Small intestine (tissue), 7 donors: ENCODE measurements around the gene FLNA. TPM values are rescaled to one million over a fixed set of nuclear protein-coding genes. Genes with fewer than 3 reads are reported as not detected.

ENCODE experiments used
- DNase-seq, 2 donors: peaks; one replicate each; pipeline versions ENCODE4 v3.0.0 to v3.0.0-alpha.2; 2013
- FAIRE-seq: peaks from 2 replicates; lab custom pipeline; 2012; peaks lifted over from hg19 to GRCh38; lab: Jason Lieb, UNC
- H3K27ac ChIP-seq, 3 donors: one replicate each; pipeline ENCODE4 v1.5.1; 2013; ENCODE audit warnings: low read length in 2 of 3, mild to moderate bottlenecking in 2 of 3, control low read depth in 1 of 3, inconsistent platforms in 1 of 3, low read depth in 1 of 3, moderate library complexity in 1 of 3
- H3K27me3 ChIP-seq, 3 donors: one replicate each; pipeline ENCODE4 v1.6.1; 2013; ENCODE audit warnings: low read length in 3 of 3, inconsistent platforms in 1 of 3; ENCODE audit not compliant: control insufficient read depth in 3 of 3, insufficient read depth in 3 of 3
- H3K36me3 ChIP-seq, 3 donors: one replicate each; pipeline ENCODE4 v1.6.1; 2013; ENCODE audit warnings: low read length in 3 of 3, inconsistent platforms in 1 of 3, low read depth in 1 of 3, mild to moderate bottlenecking in 1 of 3, moderate library complexity in 1 of 3; ENCODE audit not compliant: control insufficient read depth in 3 of 3, insufficient read depth in 2 of 3
- H3K4me1 ChIP-seq, 3 donors: one replicate each; pipeline ENCODE4 v1.6.1; 2013; ENCODE audit warnings: low read length in 2 of 3, inconsistent platforms in 1 of 3, low read depth in 1 of 3, mild to moderate bottlenecking in 1 of 3, moderate library complexity in 1 of 3; ENCODE audit not compliant: control insufficient read depth in 3 of 3, insufficient read depth in 2 of 3
- H3K4me3 ChIP-seq, 3 donors: one replicate each; pipeline ENCODE4 v1.5.1; 2013; ENCODE audit warnings: low read length in 3 of 3, control low read depth in 1 of 3, inconsistent platforms in 1 of 3, low read depth in 1 of 3, mild to moderate bottlenecking in 1 of 3, moderate library complexity in 1 of 3
- H3K9me3 ChIP-seq, 2 donors: one replicate each; pipeline ENCODE4 v1.6.1; 2013; ENCODE audit warnings: low read depth in 1 of 2, low read length in 1 of 2; ENCODE audit not compliant: control insufficient read depth in 2 of 2, insufficient read depth in 1 of 2
- WGBS, 3 donors: extraction: QIAGEN DNeasy Blood & Tissue Kit; methylation state at CpG; one replicate each; pipeline ENCODE4 v1.1.7; 2013; 5-methylcytosine and 5-hydroxymethylcytosine counted together
- polyA plus RNA-seq, 4 donors: library from polyadenylated mRNA; stranded (reverse) in 3 of 4; unstranded in 1 of 4; fragments of 200-250 nt in 3 of 4; fragments of 120-200 nt in 1 of 4; gene quantifications; one replicate each; pipeline versions ENCODE4 v1.2.1 to v1.2.3, GENCODE V29; 2013
- donor health status: healthy with polysubstance abuse.
- donor health status: control.
- donor health status: control.
- donor health status: Bipolar disorder and iron deficiency.
- donor health status: healthy.

Gene FLNA
- polyA plus RNA-seq, 4 donors, result 19.2 to 251 (median 73.8) TPM

GRCh38 chrX:154354516-154354915 is 19.9 kb downstream of the FLNA start:
- Histone ChIP-seq H3K27me3 (no peaks in the 10 kb centered on the region), H3K9me3 (no peaks in the 10 kb centered on the region), H3K36me3 (peaks cover 0 to 85% (median 9%) of the 10 kb centered on the region in 3 donors), H3K4me1 (no peaks in the 10 kb centered on the region), H3K4me3 (no peak overlapping the region), H3K27ac (no peak overlapping the region)
- WGBS, 3 donors, result 74 to 91% (median 90%) methylated on average over 11 to 13 of the region's 13 CpGs
- DNase-seq, result no peak
- FAIRE-seq, result no peak

GRCh38 chrX:154354013-154354412 is 20.4 kb downstream of the FLNA start:
- no peak overlapping the region for H3K27ac ChIP-seq
- WGBS, 3 donors, result 84 to 91% (median 86%) methylated on average over 13 to 14 of the region's 14 CpGs
- DNase-seq, result no peak

GRCh38 chrX:154353172-154353843 is 21.1 kb downstream of the FLNA start:
- Histone ChIP-seq H3K4me3 (no peak overlapping the region), H3K9me3 (no peaks in the 10 kb centered on the region), H3K27ac (no peak overlapping the region), H3K36me3 (peaks cover 0 to 82% (median 7%) of the 10 kb centered on the region in 3 donors), H3K27me3 (no peaks in the 10 kb centered on the region), H3K4me1 (no peaks in the 10 kb centered on the region)
- FAIRE-seq, result no peak
- WGBS, 3 donors, result 86 to 90% (median 89%) methylated on average over 24 of the region's 24 CpGs
- no peak for DNase-seq

More at GRCh38 chrX:154354013-154354412, 20.4 kb downstream of the FLNA start:
- H3K4me3 ChIP-seq, result no peak overlapping the region
- H3K27me3 ChIP-seq, result no peaks in the 10 kb centered on the region
- peaks cover 0 to 85% (median 10%) of the 10 kb centered on the region in 3 donors for H3K36me3 ChIP-seq
- H3K9me3 ChIP-seq, result no peaks in the 10 kb centered on the region
- H3K4me1 ChIP-seq, result no peaks in the 10 kb centered on the region
- FAIRE-seq, result no peak

GRCh38 chrX:154352466-154352865 is 22.0 kb downstream of the FLNA start:
- Histone ChIP-seq H3K9me3 (no peaks in the 10 kb centered on the region), H3K27me3 (no peaks in the 10 kb centered on the region), H3K4me3 (no peak overlapping the region), H3K27ac (no peak overlapping the region), H3K4me1 (no peaks in the 10 kb centered on the region), H3K36me3 (peaks cover 0 to 75% (median 6%) of the 10 kb centered on the region in 3 donors)
- DNase-seq, result no peak
- WGBS, 3 donors, result 88 to 91% (median 90%) methylated on average over 8 to 13 of the region's 13 CpGs
- FAIRE-seq, result no peak

GRCh38 chrX:154352012-154352401 is 22.4 kb downstream of the FLNA start:
- Histone ChIP-seq H3K36me3 (peaks cover 0 to 72% (median 3%) of the 10 kb centered on the region in 3 donors), H3K4me1 (no peaks in the 10 kb centered on the region), H3K4me3 (no peak overlapping the region), H3K27me3 (no peaks in the 10 kb centered on the region), H3K9me3 (no peaks in the 10 kb centered on the region), H3K27ac (no peak overlapping the region)
- DNase-seq, result no peak
- no peak for FAIRE-seq
- WGBS, 3 donors, result 78 to 88% (median 81%) methylated on average over 12 to 14 of the region's 14 CpGs

- H3K9me3 ChIP-seq, result no peaks in the 10 kb centered on the region
- no peaks in the 10 kb centered on the region for H3K4me1 ChIP-seq
- H3K27ac ChIP-seq, result peak overlapping the region in 1 of 3 donors; percentile 18
- H3K27me3 ChIP-seq, result no peaks in the 10 kb centered on the region
- DNase-seq (peak in 1 of 2 donors; percentile 50), FAIRE-seq (no peak)
- no peak overlapping the region for H3K4me3 ChIP-seq
- H3K36me3 ChIP-seq, result peaks cover 0 to 68% (median 3%) of the 10 kb centered on the region in 3 donors
- WGBS, 3 donors, result 47 to 61% (median 60%) methylated on average over 20 to 30 of the region's 30 CpGs
These were observed 23.0 kb downstream of the FLNA start for GRCh38 chrX:154351183-154352011.

GRCh38 chrX:154350429-154351182 is 23.8 kb downstream of the FLNA start:
- Histone ChIP-seq H3K27me3 (no peaks in the 10 kb centered on the region), H3K4me1 (no peaks in the 10 kb centered on the region), H3K36me3 (peaks cover 0 to 64% (median 3%) of the 10 kb centered on the region in 3 donors), H3K27ac (peak overlapping the region in 1 of 3 donors; percentile 18), H3K9me3 (no peaks in the 10 kb centered on the region), H3K4me3 (no peak overlapping the region)
- FAIRE-seq (no peak), DNase-seq (peak in 1 of 2 donors; percentile 44)
- 35 to 66% (median 63%) methylated on average over 11 to 19 of the region's 19 CpGs for WGBS, 3 donors

GRCh38 chrX:154349979-154350378 is 24.5 kb downstream of the FLNA start:
- FAIRE-seq, result no peak
- no peaks in the 10 kb centered on the region for H3K4me1 ChIP-seq
- H3K9me3 ChIP-seq, result no peaks in the 10 kb centered on the region
- H3K4me3 ChIP-seq, result no peak overlapping the region
- DNase-seq, result no peak
- no peaks in the 10 kb centered on the region for H3K27me3 ChIP-seq
- H3K27ac ChIP-seq, result no peak overlapping the region
- H3K36me3 ChIP-seq, result peaks cover 0 to 63% (median 3%) of the 10 kb centered on the region in 3 donors
- 86 to 90% (median 88%) methylated on average over 7 to 15 of the region's 15 CpGs for WGBS, 3 donors
